Vagina (tissue), 2 donors: Measurements from ENCODE around the gene ETAA1.

ENCODE experiments used
- CTCF ChIP-seq, 3 experiments: fragments of 450-650 bp in 2 of 3; fragments of 200-600 bp in 1 of 3; sonication (generic) in 1 of 3; IDR thresholded peaks; one replicate each; pipeline ENCODE4 v1.5.1; 2017 to 2019; ENCODE audit warnings: antibody characterized with exemption in 3 of 3, mild to moderate bottlenecking in 2 of 3, moderate library complexity in 2 of 3
- POLR2A ChIP-seq, 2 donors: fragments of 450-650 bp; IDR thresholded peaks; one replicate each; pipeline ENCODE4 v1.6.1; 2017; ENCODE audit warnings: antibody characterized with exemption in 2 of 2, mild to moderate bottlenecking in 2 of 2, moderate library complexity in 2 of 2

DNA sequence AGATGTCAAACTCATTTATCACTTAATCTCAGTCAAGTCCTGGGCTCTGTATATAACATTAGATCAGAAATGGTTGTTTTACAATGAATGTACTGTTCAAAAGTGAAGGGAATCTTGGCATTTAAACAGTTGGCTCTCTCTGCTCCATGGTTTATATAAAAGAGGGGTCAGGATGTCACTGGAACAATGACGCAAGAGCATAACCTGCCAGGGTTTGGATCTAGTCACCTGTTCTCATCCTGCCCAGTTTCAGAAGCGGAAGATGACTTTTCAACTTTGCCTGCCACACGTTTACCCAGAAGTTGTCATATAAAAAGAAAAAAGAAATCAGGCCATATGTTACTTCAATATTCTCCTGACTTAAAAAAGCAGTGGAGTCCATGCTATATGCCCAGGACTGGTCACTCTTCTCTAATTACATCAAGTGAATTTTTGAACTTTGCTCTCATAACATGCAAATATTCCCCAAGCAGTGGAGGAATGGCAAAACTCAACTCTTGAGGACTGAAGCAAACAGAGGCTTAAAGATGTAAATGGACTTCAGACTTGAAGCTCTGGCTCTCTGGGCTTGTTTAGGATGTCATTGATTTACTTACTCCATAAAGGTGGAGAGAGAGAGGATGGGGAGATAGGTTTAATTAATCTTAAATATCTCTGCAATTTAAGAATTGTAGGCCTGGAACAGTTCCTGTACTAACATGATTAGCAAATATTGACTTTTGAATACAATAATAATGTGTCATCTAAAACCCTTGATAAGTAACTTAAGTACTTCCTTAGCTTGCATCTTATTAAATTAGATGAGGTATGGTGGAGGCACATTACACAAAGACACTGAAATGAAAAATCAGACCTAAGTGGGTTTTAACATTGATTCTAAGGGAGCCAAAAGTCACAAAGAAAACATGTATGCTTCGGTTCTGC lies 58.3 kb downstream of the ETAA1 start:
- TF ChIP-seq CTCF (IDR thresholded peaks at IDR 0.05) (no peak), POLR2A (IDR thresholded peaks at IDR 0.05) (no peak)
